GM18861 (cell line): ENCODE measurements around the gene ACTL8.

Experiments used
- ATAC-seq: cut with Tn5 transposase; IDR thresholded peaks from one replicate; pipeline ENCODE4 v1.9.1; 2021; ENCODE audit not compliant: unreplicated experiment

The ACTL8 gene

GRCh38 chr1:17841944-17842343 is 86.8 kb downstream of the ACTL8 start:
- no peak for ATAC-seq

- ATAC-seq: no peak
Observed at GRCh38 chr1:17842686-17843085, 87.6 kb downstream of the ACTL8 start.

DNA sequence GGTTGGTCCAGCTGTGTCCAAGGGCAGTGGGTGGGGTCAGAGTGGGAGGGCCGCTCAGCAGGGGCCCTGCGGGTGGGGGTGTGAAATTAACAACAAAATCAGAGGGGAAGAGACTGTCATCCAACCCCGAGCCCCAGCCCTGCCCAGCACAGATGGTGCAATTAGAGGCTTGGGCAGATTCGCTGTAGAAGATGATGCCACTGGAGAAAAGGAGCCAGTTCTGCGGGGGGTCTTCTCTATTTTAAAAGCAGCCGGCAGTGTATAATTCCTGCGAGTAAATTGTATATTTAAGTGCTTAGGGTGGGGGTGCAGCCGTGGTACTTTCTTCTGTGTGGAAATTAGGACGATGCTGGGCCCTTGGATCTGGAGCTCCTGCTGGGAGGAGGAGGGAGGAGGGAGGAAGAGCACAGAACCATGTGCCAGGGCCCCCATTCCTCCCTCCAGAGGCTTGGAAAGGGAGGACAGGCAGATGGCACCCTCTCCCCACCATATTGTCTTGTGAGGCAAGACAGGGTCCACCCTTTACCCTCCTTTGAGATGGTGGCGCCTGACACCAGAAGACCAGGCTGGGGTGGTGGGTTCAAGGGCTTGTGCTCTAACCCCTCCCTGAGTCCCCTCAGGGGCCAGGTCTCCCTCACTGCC is 89.2 kb downstream of the ACTL8 start:
- no peak for ATAC-seq

DNA sequence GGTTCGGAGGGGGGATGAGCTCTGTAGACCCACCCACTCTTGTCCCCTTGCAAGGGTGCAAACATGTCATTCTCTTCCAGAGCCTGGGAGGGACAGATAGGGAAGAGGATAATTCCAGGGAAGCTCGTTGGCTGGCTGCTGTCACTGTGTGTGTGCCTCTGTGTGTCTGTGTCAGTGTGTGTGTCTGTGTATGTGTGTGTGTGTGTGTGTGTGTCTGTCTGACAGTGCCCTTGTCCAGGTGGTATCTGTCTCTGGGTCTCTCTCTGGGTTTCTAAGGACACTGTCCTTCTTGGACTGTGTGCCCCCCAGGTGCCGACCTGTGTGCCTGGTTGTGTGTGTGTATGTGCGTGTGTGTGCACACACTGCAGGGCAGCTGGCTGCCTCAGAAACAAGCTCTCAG is 90.5 kb downstream of the ACTL8 start:
- no peak for ATAC-seq

DNA sequence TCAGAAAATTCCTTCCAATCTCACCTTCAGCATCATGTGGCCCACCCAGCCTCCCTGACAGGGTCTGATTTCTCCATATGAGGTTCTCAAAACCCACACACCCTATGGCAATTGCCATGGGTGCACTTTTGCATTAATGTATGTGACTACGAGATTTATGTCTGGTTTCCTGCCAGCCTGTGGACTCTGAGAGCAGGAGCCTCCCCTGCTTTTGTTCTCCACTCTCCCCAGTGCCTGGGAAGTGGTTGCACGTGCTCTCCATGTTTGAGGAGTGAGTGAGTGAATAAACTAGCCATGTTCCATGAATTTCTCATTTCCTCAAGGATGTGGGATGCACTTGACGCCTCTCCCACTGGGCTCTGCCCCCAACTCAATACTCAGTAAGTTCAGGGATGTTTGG is 91.2 kb downstream of the ACTL8 start:
- no peak for ATAC-seq

DNA sequence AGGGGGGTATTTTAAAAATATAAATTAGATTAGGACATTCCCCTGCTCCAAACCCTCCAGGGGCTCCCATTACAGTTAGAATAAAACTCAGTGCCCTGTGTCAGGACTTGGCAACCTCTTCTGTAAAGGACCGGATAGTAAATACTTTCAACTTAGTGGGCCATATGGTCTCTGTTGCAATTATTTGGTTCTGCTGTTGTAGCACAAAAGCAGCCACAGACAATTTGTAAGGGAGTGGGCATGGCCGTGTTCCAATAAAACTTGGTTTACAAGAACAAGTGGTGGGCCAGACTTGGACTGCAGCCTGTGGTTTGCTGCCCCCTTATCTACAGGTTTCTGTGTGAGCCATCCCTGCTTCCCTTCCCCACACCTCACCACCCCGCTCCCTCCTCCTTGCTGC is 92.0 kb downstream of the ACTL8 start:
- no peak for ATAC-seq

DNA sequence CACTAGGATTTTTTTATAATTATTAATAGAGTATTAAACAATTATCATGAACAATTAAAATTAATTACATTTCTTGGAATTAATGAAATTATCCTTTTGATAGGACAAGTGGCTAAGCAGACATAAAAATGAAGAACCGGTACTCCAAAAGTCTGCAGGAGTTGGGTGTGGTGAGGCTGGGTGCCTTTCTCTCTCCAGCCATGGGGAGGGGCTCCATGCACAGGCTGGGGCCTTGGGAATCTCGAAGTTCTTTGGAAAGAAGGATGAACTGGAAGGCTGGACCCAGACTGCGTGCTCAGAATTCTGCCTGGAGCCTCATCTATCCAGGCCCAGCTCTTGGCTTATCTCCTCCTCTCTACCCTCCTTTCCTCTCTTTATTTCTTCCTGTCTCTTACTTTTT is 94.1 kb downstream of the ACTL8 start:
- no peak for ATAC-seq

- ATAC-seq: no peak
Observed at GRCh38 chr1:17851056-17851455, 95.9 kb downstream of the ACTL8 start.

- ATAC-seq: no peak
Observed at GRCh38 chr1:17852383-17852782, 97.2 kb downstream of the ACTL8 start.

DNA sequence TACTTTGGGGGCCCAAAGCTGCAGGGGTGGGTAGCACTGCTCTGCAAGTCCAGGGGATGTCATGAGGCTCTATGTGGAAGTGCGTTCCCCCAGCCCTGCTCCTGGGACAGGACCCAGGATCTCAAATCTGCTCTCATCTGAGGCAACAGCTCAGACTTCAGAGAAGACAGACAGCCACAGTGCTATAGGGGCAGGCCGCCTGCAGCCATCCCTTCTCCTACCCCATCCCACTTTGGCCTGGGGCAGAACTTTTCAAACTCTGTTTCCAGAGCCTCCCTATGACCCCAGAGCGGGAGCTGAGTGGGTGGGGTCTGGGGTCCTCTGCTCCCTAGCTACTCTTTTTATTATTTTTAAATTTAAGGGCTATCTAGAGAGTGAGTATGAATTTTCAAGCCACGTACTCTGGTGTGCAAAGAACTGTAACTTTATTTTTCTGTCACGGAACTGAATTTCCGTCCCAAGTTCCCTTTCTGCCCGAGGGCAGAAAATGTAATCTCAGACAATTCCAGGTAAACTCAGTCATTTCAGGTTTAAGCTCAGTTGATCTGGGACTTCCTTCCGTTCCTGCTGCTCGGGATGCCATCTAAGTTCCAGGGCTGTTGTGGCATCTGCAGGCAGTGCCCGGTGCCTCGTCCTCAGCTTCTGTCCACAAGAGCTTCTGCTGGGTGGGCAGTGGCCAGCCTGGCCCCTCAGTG is 98.3 kb downstream of the ACTL8 start:
- no peak for ATAC-seq

- ATAC-seq: no peak
Observed at GRCh38 chr1:17856496-17857108, 101.5 kb downstream of the ACTL8 start.

GRCh38 chr1:17857109-17857499 is 102.0 kb downstream of the ACTL8 start:
- ATAC-seq: no peak

- no peak for ATAC-seq
Observed at GRCh38 chr1:17857996-17858395, 102.9 kb downstream of the ACTL8 start.

DNA sequence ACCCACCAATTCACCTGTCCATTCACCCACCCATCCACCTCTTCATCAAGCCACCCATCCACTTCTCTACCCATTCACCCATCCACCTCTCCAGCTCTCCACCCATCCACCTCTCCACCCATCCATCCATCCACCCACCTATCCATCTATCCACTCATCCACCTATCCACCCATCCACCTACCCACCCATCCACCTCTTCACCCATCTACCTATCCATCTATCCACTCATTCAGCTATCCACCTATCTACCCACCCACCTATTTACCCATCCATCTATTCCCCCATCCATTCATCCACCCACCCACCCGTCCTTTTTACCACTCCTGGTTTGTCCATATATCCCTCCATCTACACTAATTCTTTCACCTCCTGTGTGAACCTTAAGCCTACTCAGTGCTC is 105.7 kb downstream of the ACTL8 start:
- no peak for ATAC-seq

DNA sequence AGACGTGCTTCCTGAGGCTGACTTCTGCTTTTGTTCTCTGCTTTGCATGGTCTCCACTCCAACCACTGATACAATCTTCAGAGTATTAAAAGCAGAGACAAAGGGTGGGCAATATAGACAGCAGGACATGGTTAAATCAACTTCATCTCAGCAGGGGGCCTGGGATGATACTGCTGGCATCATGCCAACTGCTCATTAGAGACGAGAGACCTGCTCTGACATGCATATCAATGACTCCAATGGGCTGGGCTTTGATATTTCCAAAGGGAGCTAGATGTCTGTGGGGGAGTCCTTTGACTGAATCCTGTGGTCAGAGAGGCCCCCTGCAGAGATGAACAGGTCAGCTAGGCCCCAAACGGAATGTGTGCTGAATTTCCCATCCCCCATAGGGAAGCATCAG is 106.6 kb downstream of the ACTL8 start:
- no peak for ATAC-seq

DNA sequence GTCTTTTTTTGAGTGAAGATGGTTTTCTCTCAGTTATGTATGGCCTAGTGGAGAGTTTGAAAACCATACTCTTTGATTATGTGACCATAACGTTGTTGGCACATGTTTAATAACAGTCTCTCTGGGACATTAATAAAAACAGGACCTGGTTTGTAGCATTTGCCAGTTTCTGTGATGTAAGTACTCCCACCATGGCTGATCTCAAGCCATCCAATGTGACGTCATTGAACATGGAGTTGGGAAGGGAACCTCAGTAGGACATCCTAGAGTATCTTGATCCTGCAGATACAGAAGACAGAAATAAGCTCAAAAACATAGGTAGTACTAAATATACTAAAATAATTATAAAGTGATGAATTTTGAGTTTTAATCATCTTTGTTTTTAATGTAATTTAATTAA is 107.0 kb downstream of the ACTL8 start:
- ATAC-seq: no peak

DNA sequence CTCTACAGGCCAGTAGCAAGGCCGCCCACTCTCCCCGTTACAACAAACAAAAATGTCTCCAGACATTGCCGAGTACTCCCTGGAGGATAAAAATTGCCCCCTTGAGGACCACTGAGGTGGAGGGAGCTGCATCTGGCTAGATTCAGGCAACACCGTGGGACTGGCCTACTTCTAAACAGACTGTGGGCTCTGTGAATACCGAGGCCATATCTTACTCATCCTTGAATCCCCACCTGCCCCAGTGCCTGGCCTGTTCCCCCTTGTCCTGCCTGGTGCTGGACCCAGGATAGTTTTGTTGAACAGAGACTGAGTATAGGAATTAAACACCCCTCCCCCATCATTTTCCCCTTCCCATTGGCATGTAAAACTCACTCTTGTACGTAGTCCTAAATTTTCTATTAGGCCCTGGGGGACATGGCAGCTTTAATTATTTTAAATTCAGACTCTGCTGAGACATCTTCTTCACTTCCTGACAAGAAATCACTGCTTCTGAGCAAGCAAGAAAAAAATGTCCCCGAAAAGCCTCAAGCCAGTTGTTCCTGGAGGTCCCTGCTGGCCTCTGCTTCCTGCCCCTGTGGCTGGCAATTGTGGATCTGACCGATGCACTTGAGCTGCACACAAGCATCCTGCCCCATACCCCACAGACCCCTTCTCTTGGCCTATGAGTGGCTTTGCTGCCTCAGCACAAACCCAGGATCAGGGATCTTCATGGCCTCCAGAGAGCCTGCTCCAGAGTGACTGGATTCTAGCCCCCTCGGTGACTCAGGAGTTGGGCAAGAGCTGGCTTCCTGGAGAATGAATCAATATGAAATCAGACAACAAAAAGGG is 111.0 kb downstream of the ACTL8 start:
- no peak for ATAC-seq

- no peak for ATAC-seq
Observed at GRCh38 chr1:17866740-17867029, 111.6 kb downstream of the ACTL8 start.

DNA sequence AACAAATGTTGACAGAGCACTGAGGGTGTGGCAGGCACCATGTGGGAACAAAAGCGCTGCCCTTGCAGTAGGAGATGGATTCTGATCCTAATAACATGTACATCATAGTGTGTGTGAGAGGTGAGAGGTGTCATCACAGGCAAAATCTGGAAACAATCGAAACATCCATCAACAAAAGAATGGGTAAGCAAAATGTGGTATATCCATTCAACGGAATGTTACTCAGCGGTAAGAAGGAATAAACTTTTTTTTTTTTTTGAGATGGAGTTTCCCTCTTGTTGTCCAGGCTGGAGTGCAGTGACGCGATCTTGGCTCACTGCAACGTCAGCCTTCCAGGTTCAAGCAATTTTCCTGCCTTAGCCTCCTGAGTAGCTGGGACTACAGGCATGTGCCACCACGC is 112.3 kb downstream of the ACTL8 start:
- no peak for ATAC-seq

DNA sequence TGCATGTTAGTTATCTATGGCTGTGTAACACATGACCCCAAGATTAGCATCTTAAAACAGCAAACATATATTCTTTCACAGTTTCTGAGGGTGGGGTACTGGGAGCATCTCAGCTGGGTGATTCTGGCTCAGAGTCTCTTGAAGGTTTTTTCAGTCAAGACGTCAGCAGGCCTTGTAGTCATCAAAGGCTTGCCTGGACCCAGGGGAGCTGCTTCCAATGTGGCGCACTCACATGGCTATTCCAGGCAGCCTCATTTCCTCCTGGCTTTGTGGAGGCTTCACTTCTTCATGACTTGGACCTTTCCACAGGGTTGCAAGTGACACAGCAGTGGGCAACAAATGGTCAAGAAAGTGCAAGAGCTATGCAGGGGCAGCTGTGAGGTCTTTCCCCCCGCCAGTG is 114.7 kb downstream of the ACTL8 start:
- no peak for ATAC-seq

GRCh38 chr1:17870679-17871078 is 115.5 kb downstream of the ACTL8 start:
- no peak for ATAC-seq
